Measurements from ENCODE around the gene SLC2A11.

SLC2A11 gene

DNA sequence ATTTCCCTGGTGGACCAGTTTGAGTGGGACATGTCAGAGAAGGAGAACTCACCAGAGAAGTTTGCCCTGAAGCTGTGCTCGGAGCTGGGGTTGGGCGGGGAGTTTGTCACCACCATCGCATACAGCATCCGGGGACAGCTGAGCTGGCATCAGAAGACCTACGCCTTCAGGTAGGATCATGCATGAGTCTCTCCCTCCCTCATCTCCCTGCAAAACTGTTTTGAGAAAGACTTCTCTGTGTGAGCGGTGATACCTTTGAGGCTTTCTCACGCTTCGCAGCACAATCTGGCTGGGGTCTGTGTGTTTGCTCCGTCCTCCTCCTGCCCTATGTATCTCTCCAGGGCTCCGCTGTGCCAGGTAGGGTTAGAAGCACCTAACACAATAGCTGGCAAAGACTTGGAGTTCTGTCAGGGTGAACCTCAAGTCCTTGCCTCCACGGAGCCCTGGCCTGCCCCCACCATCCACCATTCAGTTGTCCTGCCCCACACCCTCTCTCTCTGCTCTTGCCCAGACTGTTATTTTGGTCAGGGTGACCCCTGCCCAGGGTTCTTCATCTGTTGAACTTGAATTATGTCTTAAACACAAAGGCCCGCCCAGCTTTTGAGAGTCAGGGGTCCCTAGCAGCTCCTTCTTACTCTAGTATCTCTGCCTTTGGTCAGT lies 32.3 kb upstream of the SLC2A11 start:
- no peak overlapping the region for H3K4me3 ChIP-seq (ENCODE audit: low read depth, low read length)
- no peaks in the 10 kb centered on the region for H3K9me3 ChIP-seq (ENCODE audit: control insufficient read depth, insufficient read depth, low read length)
- no peaks in the 10 kb centered on the region for H3K27me3 ChIP-seq (ENCODE audit: control insufficient read depth, insufficient read depth, low read length)
- peaks cover 54% of the 10 kb centered on the region for H3K36me3 ChIP-seq (ENCODE audit: control insufficient read depth, insufficient read depth, low read length)
- no peaks in the 10 kb centered on the region for H3K4me1 ChIP-seq (ENCODE audit: control insufficient read depth, insufficient read depth, low read length)
- no peak overlapping the region for H3K9ac ChIP-seq (ENCODE audit: low read depth, low read length)

DNA sequence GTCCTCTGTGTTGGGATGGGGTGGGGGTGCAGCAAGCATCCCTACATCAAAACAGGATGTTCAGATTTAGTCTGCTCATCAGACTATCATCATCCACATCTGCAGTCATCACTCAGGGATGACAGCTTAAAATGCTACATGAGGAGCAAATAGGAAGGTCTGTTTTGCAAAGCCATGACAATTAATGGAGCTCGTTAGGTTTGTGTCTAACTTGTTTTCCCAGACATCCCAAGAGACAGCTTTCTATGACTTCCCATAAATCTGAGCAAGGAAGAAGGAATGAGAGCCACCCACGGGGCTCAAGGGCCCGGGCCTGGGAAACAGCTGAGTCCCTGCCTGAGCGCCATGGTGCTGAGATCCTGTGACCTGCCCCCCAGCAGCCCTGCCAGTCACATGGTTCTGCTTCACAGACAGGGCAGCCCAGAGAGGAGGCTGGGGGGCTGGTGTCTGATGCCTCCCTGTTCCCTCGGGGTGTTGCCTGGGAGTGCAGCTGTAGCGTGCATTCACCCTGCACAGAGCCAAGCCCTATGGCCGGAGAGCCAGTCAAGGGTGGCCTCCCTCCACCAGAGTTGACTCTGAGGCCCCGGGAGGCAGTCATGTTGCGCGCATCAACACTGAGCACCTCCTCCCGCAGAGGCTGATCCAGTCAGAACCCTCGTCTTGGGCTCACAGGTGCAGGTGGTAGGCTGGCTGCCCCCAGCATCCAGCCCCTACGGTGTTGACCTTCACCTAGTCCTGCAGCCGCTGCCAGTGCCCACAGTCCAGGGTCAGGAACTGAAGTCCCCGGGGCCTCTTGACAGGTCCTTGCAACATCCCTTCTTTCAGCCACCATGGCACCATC lies 30.9 kb upstream of the SLC2A11 start:
- Histone ChIP-seq H3K9me3 (ENCODE audit: control insufficient read depth, insufficient read depth, low read length) (no peaks in the 10 kb centered on the region), H3K4me3 (ENCODE audit: low read depth, low read length) (no peak overlapping the region), H3K4me1 (ENCODE audit: control insufficient read depth, insufficient read depth, low read length) (no peaks in the 10 kb centered on the region), H3K36me3 (ENCODE audit: control insufficient read depth, insufficient read depth, low read length) (peaks cover 46% of the 10 kb centered on the region), H3K27me3 (ENCODE audit: control insufficient read depth, insufficient read depth, low read length) (no peaks in the 10 kb centered on the region), H3K9ac (ENCODE audit: low read depth, low read length) (peak overlapping the region; percentile 4)

DNA sequence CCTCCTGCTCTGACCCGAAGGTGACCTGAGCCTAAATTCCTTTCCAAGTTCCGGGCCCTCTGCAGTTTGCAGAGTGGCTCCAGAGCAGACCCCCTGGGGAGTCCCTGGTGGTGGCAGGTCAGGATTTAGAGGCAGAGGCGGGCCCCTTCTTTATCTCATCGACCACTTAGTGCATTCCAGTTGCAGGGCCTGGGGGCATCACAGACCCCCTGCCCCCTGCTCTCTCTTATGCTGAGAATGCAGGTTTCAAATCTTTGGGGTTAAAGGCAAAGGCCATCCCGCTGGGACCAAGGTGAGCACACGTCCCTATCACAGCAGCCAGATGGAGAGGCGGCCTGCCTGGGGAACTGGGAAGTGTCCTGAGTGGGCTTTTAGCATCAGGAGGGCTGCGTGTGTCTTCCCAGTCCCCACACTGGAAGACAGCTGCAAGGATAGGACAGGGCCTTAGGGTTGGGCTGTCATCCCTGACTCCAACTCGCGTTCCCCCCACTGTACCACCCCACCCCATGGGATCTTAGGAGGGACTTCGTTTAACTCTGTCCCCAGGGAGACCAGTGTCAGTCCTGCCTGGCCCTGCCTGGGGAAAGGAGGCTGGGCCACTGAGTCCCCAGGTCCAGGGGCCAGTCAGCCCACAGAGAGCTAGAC lies 30.2 kb upstream of the SLC2A11 start:
- Histone ChIP-seq H3K9me3 (ENCODE audit: control insufficient read depth, insufficient read depth, low read length) (no peaks in the 10 kb centered on the region), H3K4me1 (ENCODE audit: control insufficient read depth, insufficient read depth, low read length) (no peaks in the 10 kb centered on the region), H3K9ac (ENCODE audit: low read depth, low read length) (no peak overlapping the region), H3K4me3 (ENCODE audit: low read depth, low read length) (no peak overlapping the region), H3K27me3 (ENCODE audit: control insufficient read depth, insufficient read depth, low read length) (no peaks in the 10 kb centered on the region), H3K36me3 (ENCODE audit: control insufficient read depth, insufficient read depth, low read length) (peaks cover 51% of the 10 kb centered on the region)

DNA sequence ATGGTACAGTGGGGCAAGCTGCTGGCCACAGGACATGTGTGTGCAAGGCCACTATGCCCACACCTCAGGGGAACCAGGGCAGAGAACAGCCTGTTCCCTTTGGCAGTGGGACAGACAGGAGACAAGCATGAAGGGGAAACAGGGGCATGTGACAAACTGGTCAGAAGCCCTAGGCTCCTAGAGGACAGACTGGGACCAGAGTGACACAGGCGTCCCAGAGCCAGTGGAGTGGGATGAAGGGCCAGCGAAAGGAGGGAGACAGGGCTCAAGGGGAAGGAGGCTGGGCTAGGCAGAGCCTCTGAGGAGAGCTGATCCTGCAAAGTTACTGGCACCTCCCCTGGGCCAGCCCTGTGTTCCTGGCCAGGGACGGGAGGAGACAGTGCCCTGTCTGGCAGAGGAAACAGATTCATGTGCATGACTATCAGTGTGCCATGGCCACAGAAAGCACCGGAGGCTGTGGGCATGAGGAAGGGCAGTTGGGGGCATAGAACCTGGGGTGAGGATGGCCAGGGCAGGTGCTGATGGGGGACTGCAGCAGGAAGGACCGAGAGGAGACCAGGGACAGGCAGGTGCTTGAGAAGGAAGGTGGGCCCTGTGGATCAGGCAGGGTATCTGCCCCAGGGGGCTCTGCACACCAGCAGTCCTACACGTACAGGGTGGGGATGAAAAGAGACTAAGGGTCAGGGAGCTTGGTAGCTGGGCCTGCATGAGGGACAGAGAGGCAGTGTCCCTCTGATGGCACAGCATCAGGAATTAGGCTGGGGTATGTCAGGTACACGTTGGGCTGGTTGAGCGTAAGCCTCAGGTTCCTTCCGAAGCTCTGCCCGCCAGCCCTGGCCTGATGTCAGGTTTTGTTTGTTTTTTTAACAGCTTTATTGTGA lies 28.6 kb upstream of the SLC2A11 start:
- Histone ChIP-seq H3K4me1 (ENCODE audit: control insufficient read depth, insufficient read depth, low read length) (no peaks in the 10 kb centered on the region), H3K4me3 (ENCODE audit: low read depth, low read length) (no peak overlapping the region), H3K9ac (ENCODE audit: low read depth, low read length) (no peak overlapping the region), H3K27me3 (ENCODE audit: control insufficient read depth, insufficient read depth, low read length) (no peaks in the 10 kb centered on the region), H3K9me3 (ENCODE audit: control insufficient read depth, insufficient read depth, low read length) (no peaks in the 10 kb centered on the region), H3K36me3 (ENCODE audit: control insufficient read depth, insufficient read depth, low read length) (peaks cover 60% of the 10 kb centered on the region)

DNA sequence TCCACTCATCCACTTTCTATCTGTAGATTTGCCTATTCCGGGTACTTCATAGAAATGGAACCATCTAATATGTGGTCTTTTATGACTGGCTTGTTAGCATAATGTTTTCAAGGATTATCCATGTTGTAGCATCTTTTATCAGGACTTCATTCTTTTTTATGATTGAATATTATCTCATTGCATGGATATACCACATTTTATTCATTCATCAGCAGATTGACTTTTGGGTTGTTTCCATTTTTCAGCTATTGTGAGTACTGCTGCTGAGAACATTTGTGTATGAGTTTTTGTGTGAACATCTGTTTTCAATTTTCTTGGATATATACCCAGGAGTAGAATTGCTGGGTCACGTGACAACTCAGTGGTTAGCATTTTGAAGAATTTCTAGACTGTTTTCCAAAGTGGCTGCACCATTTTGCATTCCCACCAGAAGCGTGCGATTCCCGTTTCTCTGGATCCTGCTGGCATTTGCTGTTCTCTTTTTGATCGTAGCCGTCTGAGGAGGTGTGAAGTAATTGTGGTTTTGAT lies 27.8 kb upstream of the SLC2A11 start:
- Histone ChIP-seq H3K4me3 (ENCODE audit: low read depth, low read length) (no peak overlapping the region), H3K4me1 (ENCODE audit: control insufficient read depth, insufficient read depth, low read length) (no peaks in the 10 kb centered on the region), H3K27me3 (ENCODE audit: control insufficient read depth, insufficient read depth, low read length) (no peaks in the 10 kb centered on the region), H3K9me3 (ENCODE audit: control insufficient read depth, insufficient read depth, low read length) (no peaks in the 10 kb centered on the region), H3K36me3 (ENCODE audit: control insufficient read depth, insufficient read depth, low read length) (peaks cover 58% of the 10 kb centered on the region), H3K9ac (ENCODE audit: low read depth, low read length) (no peak overlapping the region)

DNA sequence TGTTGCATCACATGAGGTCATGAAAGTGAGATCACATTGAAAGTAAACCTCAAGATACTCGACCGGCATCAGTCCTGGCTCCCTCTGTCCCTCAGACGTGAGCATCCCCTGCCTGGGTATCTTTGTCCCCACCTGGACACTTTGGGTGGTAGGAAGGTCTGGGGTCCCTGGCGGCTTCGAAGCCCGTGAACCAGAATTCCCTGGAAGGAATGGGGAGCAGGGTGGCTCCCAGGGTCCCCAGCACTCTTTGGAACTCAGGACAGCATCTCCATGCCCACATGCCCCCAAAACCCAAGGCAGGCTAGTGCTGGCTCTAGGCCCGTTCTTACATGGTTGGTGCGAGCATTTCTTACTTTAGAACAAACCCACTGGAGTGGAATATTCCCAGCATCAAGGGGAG lies 26.4 kb upstream of the SLC2A11 start:
- H3K4me1 ChIP-seq (ENCODE audit: control insufficient read depth, insufficient read depth, low read length), result no peaks in the 10 kb centered on the region
- no peak overlapping the region for H3K9ac ChIP-seq (ENCODE audit: low read depth, low read length)
- H3K36me3 ChIP-seq (ENCODE audit: control insufficient read depth, insufficient read depth, low read length), result peaks cover 58% of the 10 kb centered on the region
- H3K4me3 ChIP-seq (ENCODE audit: low read depth, low read length), result no peak overlapping the region
- H3K9me3 ChIP-seq (ENCODE audit: control insufficient read depth, insufficient read depth, low read length), result no peaks in the 10 kb centered on the region
- no peaks in the 10 kb centered on the region for H3K27me3 ChIP-seq (ENCODE audit: control insufficient read depth, insufficient read depth, low read length)

DNA sequence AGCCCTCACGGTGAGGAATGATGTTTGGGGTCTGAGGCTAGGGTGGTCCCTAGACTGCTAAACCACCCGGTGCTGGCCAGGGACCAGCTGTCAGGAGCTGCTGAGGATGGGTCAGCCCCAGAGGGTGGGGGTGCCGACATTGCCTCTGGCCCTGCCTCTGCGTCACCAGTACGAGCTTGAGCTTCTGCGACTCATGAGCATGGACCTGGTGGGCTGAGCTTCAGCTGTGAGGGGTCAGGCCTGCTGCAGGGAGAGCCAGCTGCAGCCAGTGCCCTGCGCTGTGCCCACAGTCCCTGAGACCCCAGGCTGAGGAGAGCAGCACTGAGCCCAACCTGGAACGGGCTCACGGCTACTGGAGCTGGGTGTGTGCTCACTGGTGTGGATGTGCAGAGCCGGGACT lies 25.9 kb upstream of the SLC2A11 start:
- no peaks in the 10 kb centered on the region for H3K9me3 ChIP-seq (ENCODE audit: control insufficient read depth, insufficient read depth, low read length)
- H3K9ac ChIP-seq (ENCODE audit: low read depth, low read length), result no peak overlapping the region
- no peaks in the 10 kb centered on the region for H3K4me1 ChIP-seq (ENCODE audit: control insufficient read depth, insufficient read depth, low read length)
- H3K36me3 ChIP-seq (ENCODE audit: control insufficient read depth, insufficient read depth, low read length), result peaks cover 54% of the 10 kb centered on the region
- H3K4me3 ChIP-seq (ENCODE audit: low read depth, low read length), result no peak overlapping the region
- H3K27me3 ChIP-seq (ENCODE audit: control insufficient read depth, insufficient read depth, low read length), result no peaks in the 10 kb centered on the region

DNA sequence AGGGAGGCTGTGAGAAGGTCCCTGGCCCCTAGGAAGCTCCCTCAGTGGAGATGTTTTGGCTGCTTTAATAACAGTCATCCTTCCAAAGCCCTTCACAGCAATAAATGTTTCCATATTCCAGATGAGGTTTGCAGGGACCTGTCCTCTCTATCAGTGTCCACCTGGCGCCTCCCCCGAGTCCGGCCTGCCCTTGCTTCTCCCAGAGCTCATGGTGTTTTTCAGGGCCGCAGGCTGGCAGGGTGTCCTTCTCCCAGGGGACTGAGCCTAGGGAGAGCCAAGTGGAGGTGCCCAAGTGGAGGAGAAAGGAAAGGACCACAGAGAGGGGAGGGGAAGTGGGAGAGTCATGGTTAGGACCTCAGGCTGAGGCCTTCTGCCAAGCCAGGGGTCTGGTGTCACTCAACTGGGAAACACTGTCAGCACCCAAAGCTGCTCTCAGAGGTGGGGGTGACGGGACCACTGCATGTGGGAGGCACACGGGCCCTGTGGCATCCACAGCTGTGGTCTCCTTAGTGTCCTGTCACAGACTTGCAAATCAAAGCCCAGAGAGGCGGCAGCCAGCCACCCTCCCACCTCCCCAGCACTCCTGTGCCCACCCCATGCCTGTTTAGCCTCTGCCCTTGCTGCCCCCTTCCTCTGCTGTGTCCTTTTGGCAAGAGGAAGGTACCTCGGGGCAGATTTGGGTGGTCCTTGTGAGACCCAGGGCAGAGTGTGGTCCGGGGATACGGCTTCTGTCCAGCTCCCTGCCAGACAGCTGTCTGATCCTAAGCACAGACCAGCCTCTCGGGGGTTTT lies 25.3 kb upstream of the SLC2A11 start:
- no peak overlapping the region for H3K9ac ChIP-seq (ENCODE audit: low read depth, low read length)
- H3K27me3 ChIP-seq (ENCODE audit: control insufficient read depth, insufficient read depth, low read length), result no peaks in the 10 kb centered on the region
- H3K4me3 ChIP-seq (ENCODE audit: low read depth, low read length), result no peak overlapping the region
- H3K4me1 ChIP-seq (ENCODE audit: control insufficient read depth, insufficient read depth, low read length), result no peaks in the 10 kb centered on the region
- H3K9me3 ChIP-seq (ENCODE audit: control insufficient read depth, insufficient read depth, low read length), result no peaks in the 10 kb centered on the region
- H3K36me3 ChIP-seq (ENCODE audit: control insufficient read depth, insufficient read depth, low read length), result peaks cover 51% of the 10 kb centered on the region

DNA sequence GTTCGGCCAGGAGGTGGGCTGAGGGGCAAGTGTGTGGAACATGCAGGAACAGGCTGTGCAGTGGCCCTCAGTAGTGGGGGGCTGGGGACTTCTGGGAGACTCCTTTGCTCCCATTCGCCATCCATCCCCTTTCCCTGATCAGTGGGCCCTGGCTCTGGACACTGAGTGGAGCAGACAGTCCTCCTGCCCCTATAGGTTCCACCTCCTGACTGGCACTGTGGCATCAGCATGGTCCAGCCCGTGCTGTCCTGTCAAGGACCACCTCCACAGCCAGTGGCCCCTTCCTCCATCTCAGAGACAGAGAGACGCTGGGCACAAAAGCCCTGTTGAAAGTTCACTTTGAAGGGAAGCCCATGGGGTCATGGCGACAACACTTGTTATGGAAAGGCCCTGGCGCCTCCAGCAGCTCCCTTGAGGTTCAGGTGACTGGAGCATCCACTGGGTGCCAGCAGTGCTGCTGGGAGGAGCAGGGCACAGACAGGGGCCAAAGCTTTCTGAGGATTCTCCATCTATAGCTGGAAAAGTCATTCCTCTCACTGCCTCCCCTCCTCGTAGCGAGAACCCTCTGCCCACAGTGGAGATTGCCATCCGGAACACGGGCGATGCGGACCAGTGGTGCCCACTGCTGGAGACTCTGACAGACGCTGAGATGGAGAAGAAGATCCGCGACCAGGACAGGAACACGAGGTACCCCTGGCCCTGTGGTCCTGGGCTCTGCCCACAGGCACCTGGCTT lies 24.5 kb upstream of the SLC2A11 start:
- Histone ChIP-seq H3K9me3 (ENCODE audit: control insufficient read depth, insufficient read depth, low read length) (no peaks in the 10 kb centered on the region), H3K4me1 (ENCODE audit: control insufficient read depth, insufficient read depth, low read length) (no peaks in the 10 kb centered on the region), H3K36me3 (ENCODE audit: control insufficient read depth, insufficient read depth, low read length) (peaks cover 47% of the 10 kb centered on the region), H3K4me3 (ENCODE audit: low read depth, low read length) (no peak overlapping the region), H3K9ac (ENCODE audit: low read depth, low read length) (no peak overlapping the region), H3K27me3 (ENCODE audit: control insufficient read depth, insufficient read depth, low read length) (no peaks in the 10 kb centered on the region)

DNA sequence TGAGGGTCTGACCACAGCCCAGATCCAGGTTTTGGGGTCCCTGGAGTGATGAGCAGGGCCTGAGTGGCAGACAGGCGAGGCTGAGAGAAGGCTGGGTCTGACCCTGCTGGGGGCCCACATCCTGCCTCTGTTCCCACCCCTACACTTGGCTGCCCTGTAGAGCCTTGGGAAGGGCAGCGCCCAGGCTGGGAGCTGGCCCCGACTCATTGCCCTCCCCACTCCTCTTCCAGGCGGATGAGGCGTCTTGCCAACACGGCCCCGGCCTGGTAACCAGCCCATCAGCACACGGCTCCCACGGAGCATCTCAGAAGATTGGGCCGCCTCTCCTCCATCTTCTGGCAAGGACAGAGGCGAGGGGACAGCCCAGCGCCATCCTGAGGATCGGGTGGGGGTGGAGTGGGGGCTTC lies 23.8 kb upstream of the SLC2A11 start:
- peaks cover 42% of the 10 kb centered on the region for H3K36me3 ChIP-seq (ENCODE audit: control insufficient read depth, insufficient read depth, low read length)
- no peak overlapping the region for H3K9ac ChIP-seq (ENCODE audit: low read depth, low read length)
- H3K27me3 ChIP-seq (ENCODE audit: control insufficient read depth, insufficient read depth, low read length), result no peaks in the 10 kb centered on the region
- no peak overlapping the region for H3K4me3 ChIP-seq (ENCODE audit: low read depth, low read length)
- H3K9me3 ChIP-seq (ENCODE audit: control insufficient read depth, insufficient read depth, low read length), result no peaks in the 10 kb centered on the region
- no peaks in the 10 kb centered on the region for H3K4me1 ChIP-seq (ENCODE audit: control insufficient read depth, insufficient read depth, low read length)
